Measurements from ENCODE around the gene C1orf232.

Gene C1orf232

GRCh38 chr1:26124418-26125331, 44.1 kb downstream of the C1orf232 start:
- DNase-seq (ENCODE audit: low read depth) = no peak

- no peak for DNase-seq (ENCODE audit: low read depth)
Observed at GRCh38 chr1:26122988-26123973, 45.5 kb downstream of the C1orf232 start.

GRCh38 chr1:26121854-26122773, 46.6 kb downstream of the C1orf232 start:
- no peak for DNase-seq (ENCODE audit: low read depth)

- no peak for DNase-seq (ENCODE audit: low read depth)
Observed at GRCh38 chr1:26119892-26120608, 48.7 kb downstream of the C1orf232 start.

DNA sequence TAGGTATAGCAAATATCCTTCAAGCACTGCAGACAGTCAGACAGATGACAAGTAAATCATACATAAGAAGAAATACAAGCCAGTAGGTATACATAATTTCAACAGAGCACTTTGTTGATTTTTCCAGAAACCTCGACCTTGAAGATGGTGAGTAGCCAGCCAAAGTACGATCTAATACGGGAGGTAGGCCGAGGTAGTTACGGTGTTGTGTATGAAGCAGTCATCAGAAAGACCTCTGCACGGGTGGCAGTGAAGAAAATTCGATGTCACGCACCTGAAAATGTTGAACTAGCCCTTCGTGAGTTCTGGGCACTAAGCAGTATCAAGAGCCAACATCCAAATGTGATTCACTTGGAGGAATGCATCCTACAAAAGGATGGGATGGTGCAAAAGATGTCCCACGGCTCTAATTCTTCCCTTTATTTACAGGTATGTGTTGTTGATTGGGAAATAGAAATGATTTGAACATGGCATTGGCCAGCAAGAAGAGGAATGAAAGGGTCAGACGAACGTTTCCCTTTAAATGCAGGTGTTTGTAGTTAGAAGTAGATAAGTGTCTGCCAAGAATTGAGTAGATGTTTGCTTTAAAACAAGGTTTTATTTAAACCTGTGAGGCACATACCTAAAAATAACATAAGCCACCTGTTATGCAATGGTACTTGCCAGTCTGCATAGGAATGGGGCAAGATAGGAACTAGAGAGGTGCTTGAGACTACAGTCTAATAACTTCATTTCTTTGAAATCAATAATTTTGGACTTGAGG, 54.4 kb downstream of the C1orf232 start:
- DNase-seq (ENCODE audit: low read depth) = no peak

Measured in T follicular helper cell (primary cell).